Adrenal gland (tissue), 12 donors: Measurements from ENCODE around the gene CGAS. TPM values are rescaled to one million over a fixed set of nuclear protein-coding genes. Genes with fewer than 3 reads are reported as not detected.

Experiments
- DNase-seq, 7 donors: peaks; one replicate each; pipeline ENCODE4 v3.0.0-alpha.2; 2019 to 2020
- H3K27ac ChIP-seq, 5 donors: fragments of 200-600 bp; sonication (generic) in 4 of 5; 1 replicate in 3 of 5; 2 replicates in 2 of 5; pipeline versions ENCODE4 v1.5.1 to v1.8.0; 2016 to 2020; ENCODE audit warnings: mild to moderate bottlenecking in 1 of 5
- H3K27me3 ChIP-seq: fragments of 200-600 bp; 2 replicates; pipeline ENCODE4 v1.8.0; 2021
- H3K36me3 ChIP-seq, 2 donors: fragments of 200-600 bp; replicated peaks in 1 of 2; 1 replicate in 1 of 2; 2 replicates in 1 of 2; pipeline versions ENCODE4 v1.5.1 to v1.8.0; 2018 to 2022
- H3K4me1 ChIP-seq, 2 donors: fragments of 200-600 bp; replicated peaks in 1 of 2; 1 replicate in 1 of 2; 2 replicates in 1 of 2; pipeline versions ENCODE4 v1.5.1 to v1.8.0; 2018 to 2021
- H3K4me3 ChIP-seq, 4 donors: fragments of 200-600 bp; sonication (generic) in 3 of 4; one replicate each; pipeline ENCODE4 v1.5.1; 2016 to 2018
- H3K9me3 ChIP-seq, 3 donors: fragments of 200-600 bp; sonication (generic) in 1 of 3; replicated peaks in 1 of 3; 1 replicate in 2 of 3; 2 replicates in 1 of 3; pipeline versions ENCODE4 v1.5.1 to v1.8.0; 2016 to 2021
- POLR2A ChIP-seq, 2 donors: fragments of 450-650 bp; IDR thresholded peaks; one replicate each; pipeline ENCODE4 v1.6.1; 2017; ENCODE audit warnings: antibody characterized with exemption in 2 of 2, mild to moderate bottlenecking in 2 of 2, moderate library complexity in 1 of 2
- WGBS, 4 donors: extraction: QIAGEN DNeasy Blood & Tissue Kit in 2 of 4; methylation state at CpG; one replicate each; pipeline versions ENCODE4 v1.1.5 to v1.1.7; 2013 to 2017; 5-methylcytosine and 5-hydroxymethylcytosine counted together
- intact Hi-C, 2 donors: fragments of 100-400 bp; cut with DNase I; formaldehyde crosslinking; loops; one replicate each; pipeline versions ENCODE4 v1.14.1 to v1.15.0; 2022 to 2023
- polyA plus RNA-seq, 3 donors: library from polyadenylated mRNA; stranded (reverse); fragments of 200-250 nt in 2 of 3; fragments of 350-450 nt in 1 of 3; fragmentation: Illumina TruSeq in 1 of 3; extraction: RNeasy Lipid Tissue Mini Kit (QIAGEN cat#74804) in 1 of 3; gene quantifications; one replicate each; pipeline ENCODE4 v1.2.3, GENCODE V29; 2013 to 2014
- small RNA-seq, 2 donors: library from RNA; depleted of rRNA; stranded (forward); fragments of <200 nt; gene quantifications; one replicate each; pipeline ENCODE3, GENCODE V24; 2016
- total RNA-seq, 9 donors: library from RNA; depleted of rRNA in 4 of 9; stranded (reverse); fragments of >200 nt in 4 of 9; fragments of 120-200 nt in 1 of 9; fragmentation: NEBNext Ultra II Directional in 1 of 9; extraction: Animal tissue kit (Norgen Biotek cat#: 25700) in 1 of 9; gene quantifications; one replicate each; pipeline versions ENCODE4 v1.1.0 to v1.2.4, GENCODE V29; 2013 to 2023
- TF ChIP-seq, protein P1 (sequence below), 6 experiments: fragments of 450-650 bp in 4 of 6; fragments of 200-600 bp in 2 of 6; sonication (generic) in 1 of 6; IDR thresholded peaks; 1 replicate in 5 of 6; 2 replicates in 1 of 6; pipeline versions ENCODE4 v1.5.1 to v1.8.0; 2016 to 2021; ENCODE audit warnings: antibody characterized with exemption in 6 of 6, mild to moderate bottlenecking in 2 of 6, moderate library complexity in 1 of 6
- donor health status: healthy with polysubstance abuse.
- donor health status: Bipolar disorder and iron deficiency.
- donor health status: DM: yes; HTN: yes; CAD: no.
- donor health status: DM: no; HTN: no; CAD: no.
- donor health status: DM: no; HTN: no; CAD: no.
- donor health status: DM: yes; HTN: yes; CAD: no.

Gene CGAS
- total and polyA plus RNA-seq, 12 donors = 1.0 to 7.8 (median 2.9) TPM

DNA sequence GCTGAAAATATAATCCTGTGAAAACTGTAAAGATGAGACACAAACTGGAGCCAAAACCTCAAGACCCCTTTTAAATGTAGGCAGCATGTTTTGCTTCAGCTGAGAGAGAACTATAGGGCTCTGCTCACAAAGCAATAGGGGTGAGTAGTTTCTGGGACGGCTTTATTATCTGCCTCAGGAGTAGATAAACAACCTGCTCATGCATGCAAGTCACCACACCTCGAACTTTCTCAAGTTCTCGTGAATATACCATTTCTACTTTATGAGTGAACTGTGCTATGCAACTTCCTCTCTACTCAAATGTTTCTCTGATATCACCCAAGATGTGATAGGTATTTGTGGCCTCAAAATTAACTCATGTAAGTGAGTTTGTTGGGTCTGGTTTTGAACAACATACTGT, 74.9 kb downstream of the CGAS start:
- Histone ChIP-seq H3K4me3 (no peak overlapping the region), H3K27me3 (no peaks in the 10 kb centered on the region), H3K36me3 (no peaks in the 10 kb centered on the region), H3K27ac (no peak overlapping the region), H3K9me3 (no peaks in the 10 kb centered on the region), H3K4me1 (no peaks in the 10 kb centered on the region)
- no peak for TF ChIP-seq POLR2A (IDR thresholded peaks at IDR 0.05)
- TF ChIP-seq, protein P1, sequence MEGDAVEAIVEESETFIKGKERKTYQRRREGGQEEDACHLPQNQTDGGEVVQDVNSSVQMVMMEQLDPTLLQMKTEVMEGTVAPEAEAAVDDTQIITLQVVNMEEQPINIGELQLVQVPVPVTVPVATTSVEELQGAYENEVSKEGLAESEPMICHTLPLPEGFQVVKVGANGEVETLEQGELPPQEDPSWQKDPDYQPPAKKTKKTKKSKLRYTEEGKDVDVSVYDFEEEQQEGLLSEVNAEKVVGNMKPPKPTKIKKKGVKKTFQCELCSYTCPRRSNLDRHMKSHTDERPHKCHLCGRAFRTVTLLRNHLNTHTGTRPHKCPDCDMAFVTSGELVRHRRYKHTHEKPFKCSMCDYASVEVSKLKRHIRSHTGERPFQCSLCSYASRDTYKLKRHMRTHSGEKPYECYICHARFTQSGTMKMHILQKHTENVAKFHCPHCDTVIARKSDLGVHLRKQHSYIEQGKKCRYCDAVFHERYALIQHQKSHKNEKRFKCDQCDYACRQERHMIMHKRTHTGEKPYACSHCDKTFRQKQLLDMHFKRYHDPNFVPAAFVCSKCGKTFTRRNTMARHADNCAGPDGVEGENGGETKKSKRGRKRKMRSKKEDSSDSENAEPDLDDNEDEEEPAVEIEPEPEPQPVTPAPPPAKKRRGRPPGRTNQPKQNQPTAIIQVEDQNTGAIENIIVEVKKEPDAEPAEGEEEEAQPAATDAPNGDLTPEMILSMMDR (IDR thresholded peaks at IDR 0.05) = no peak
- DNase-seq = no peak
- WGBS, 4 donors = 45 to 70% (median 53%) methylated on average over 3 of the region's 3 CpGs
- intact Hi-C loops = no loop called here

DNA sequence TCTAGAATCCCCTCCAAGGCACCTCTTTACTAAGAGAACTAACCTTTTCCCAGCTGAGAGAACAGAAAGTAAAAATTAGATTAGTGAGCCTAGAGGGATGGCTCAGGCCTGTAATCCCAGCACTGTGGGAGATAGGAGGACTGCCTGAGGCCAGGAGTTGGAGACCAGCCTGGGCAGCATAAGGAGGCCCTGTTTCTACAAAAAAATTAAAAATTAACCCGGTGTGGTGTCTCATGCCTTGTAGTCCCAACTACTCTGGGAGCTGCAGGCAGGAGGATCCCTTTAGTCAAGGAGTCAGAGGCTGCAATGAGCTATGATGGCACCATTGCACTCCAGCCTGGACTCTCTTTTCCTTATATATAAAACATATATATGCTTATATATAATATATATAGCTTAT, 76.9 kb downstream of the CGAS start:
- no peaks in the 10 kb centered on the region for H3K9me3 ChIP-seq
- H3K4me3 ChIP-seq = no peak overlapping the region
- WGBS, 4 donors = 85 to 94% (median 89%) methylated on average over 1 of the region's 1 CpG
- H3K36me3 ChIP-seq = no peaks in the 10 kb centered on the region
- intact Hi-C loops = no loop called here
- no peak for TF ChIP-seq POLR2A (IDR thresholded peaks at IDR 0.05)
- TF ChIP-seq, protein P1 (IDR thresholded peaks at IDR 0.05) = no peak
- H3K27ac ChIP-seq = no peak overlapping the region
- no peaks in the 10 kb centered on the region for H3K27me3 ChIP-seq
- no peaks in the 10 kb centered on the region for H3K4me1 ChIP-seq
- no peak for DNase-seq

Small RNA genes within 50 kb of the gene (small RNA-seq; reads per million reads assigned to genes)
- gene RN7SL827P (0 to 0.12 reads per million in 2 donors), gene RNU6-975P (0 reads per million in 2 donors)

Other genes with a start within 250 kb of the CGAS start
- not detected for gene KHDC1L, start 226.8 kb downstream of the CGAS start, total RNA-seq
- gene KHDC1L, start 226.8 kb downstream of the CGAS start, polyA plus RNA-seq = not detected
- 1 to 10 TPM in 2 of 9 donors, under 1 TPM in 6, not detected in 1; 0.25 to 2.2 (median 0.74) TPM for gene KHDC1, start 189.1 kb downstream of the CGAS start, total RNA-seq
- gene KHDC1, start 189.1 kb downstream of the CGAS start, polyA plus RNA-seq = 1 to 10 TPM in 2 of 3 donors, under 1 TPM in 1; 0.33 to 1.0 (median 1.0) TPM
- gene DPPA5, start 98.0 kb downstream of the CGAS start, total RNA-seq = not detected
- gene DPPA5, start 98.0 kb downstream of the CGAS start, polyA plus RNA-seq = not detected
- gene KHDC3L, start 89.6 kb downstream of the CGAS start, total RNA-seq = not detected
- not detected for gene KHDC3L, start 89.6 kb downstream of the CGAS start, polyA plus RNA-seq
- under 1 TPM in 2 of 9 donors, not detected in 7; 0.74 to 0.90 TPM for gene OOEP, start 82.4 kb downstream of the CGAS start, total RNA-seq
- gene OOEP, start 82.4 kb downstream of the CGAS start, polyA plus RNA-seq = under 1 TPM in 2 of 3 donors, not detected in 1; 0.13 to 0.26 TPM
- gene DDX43, start 57.5 kb downstream of the CGAS start, total RNA-seq = 1 to 10 TPM in 3 of 9 donors, under 1 TPM in 4, not detected in 2; 0.11 to 1.6 (median 0.95) TPM
- under 1 TPM; 0.40 to 0.51 (median 0.44) TPM for gene DDX43, start 57.5 kb downstream of the CGAS start, polyA plus RNA-seq
- 10 to 100 TPM; 16.9 to 29.9 (median 23.6) TPM for gene MTO1, start 9.4 kb upstream of the CGAS start, total RNA-seq
- 10 to 100 TPM; 14.0 to 26.0 (median 20.3) TPM for gene MTO1, start 9.4 kb upstream of the CGAS start, polyA plus RNA-seq
- gene EEF1A1, start 68.7 kb upstream of the CGAS start, total RNA-seq = over 10,000 TPM in 4 of 9 donors, 1,000 to 10,000 TPM in 5; 7,361 to 13,514 (median 9,188) TPM
- gene EEF1A1, start 68.7 kb upstream of the CGAS start, polyA plus RNA-seq = over 10,000 TPM in 1 of 3 donors, 1,000 to 10,000 TPM in 2; 7,921 to 10,048 (median 9,514) TPM
- 10 to 100 TPM in 8 of 9 donors, 1 to 10 TPM in 1; 9.8 to 20.3 (median 14.1) TPM for gene SLC17A5, start 201.7 kb upstream of the CGAS start, total RNA-seq
- 10 to 100 TPM in 1 of 3 donors, 1 to 10 TPM in 2; 1.5 to 12.3 (median 3.0) TPM for gene SLC17A5, start 201.7 kb upstream of the CGAS start, polyA plus RNA-seq
- gene CD109, start 243.9 kb upstream of the CGAS start, total RNA-seq = 1 to 10 TPM; 2.0 to 6.2 (median 5.0) TPM
- gene CD109, start 243.9 kb upstream of the CGAS start, polyA plus RNA-seq = 1 to 10 TPM in 1 of 3 donors, under 1 TPM in 2; 0.47 to 2.1 (median 0.56) TPM